Measurements from ENCODE around the gene SERPINB10.

GRCh38 chr18:63903851-63904570, 3.7 kb upstream of the SERPINB10 start:
- TF ChIP-seq CTCF (IDR thresholded peaks at IDR 0.05 in 2 of 3, conservative IDR thresholded peaks at IDR 0.05 in 1 of 3; ENCODE audit: borderline replicate concordance in 1 of 3, insufficient read depth in 1 of 3, low read depth in 2 of 3, low read length in 2 of 3), result no peak
- no peak for TF ChIP-seq EZH2 (IDR thresholded peaks at IDR 0.05)
- no peak for TF ChIP-seq POLR2AphosphoS5 (IDR thresholded peaks at IDR 0.05; ENCODE audit: low read depth, low read length)
- no peak for TF ChIP-seq REST (IDR thresholded peaks at IDR 0.05; ENCODE audit: low read depth)
